Uterus (tissue), 4 donors: ENCODE data around the gene G6PD. TPM values are rescaled to one million over a fixed set of nuclear protein-coding genes. Genes with fewer than 3 reads are reported as not detected.

Experiments used
- DNase-seq, 2 donors: peaks; one replicate each; pipeline ENCODE4 v3.0.0-alpha.2; 2019 to 2020
- H3K27ac ChIP-seq, 2 donors: fragments of 200-600 bp; sonication (generic); 1 replicate in 1 of 2; 2 replicates in 1 of 2; pipeline ENCODE4 v1.5.1; 2016 to 2018
- H3K27me3 ChIP-seq, 2 donors: fragments of 200-600 bp; sonication (generic); one replicate each; pipeline ENCODE4 v1.5.1; 2018 to 2019; ENCODE audit warnings: control low read depth in 1 of 2
- H3K36me3 ChIP-seq, 2 donors: fragments of 200-600 bp; sonication (generic); one replicate each; pipeline ENCODE4 v1.5.1; 2019; ENCODE audit warnings: control low read depth in 1 of 2
- H3K4me1 ChIP-seq, 2 donors: fragments of 200-600 bp; sonication (generic); one replicate each; pipeline ENCODE4 v1.5.1; 2018 to 2019; ENCODE audit warnings: control low read depth in 1 of 2
- H3K4me3 ChIP-seq, 2 donors: fragments of 200-600 bp; sonication (generic); 1 replicate in 1 of 2; 2 replicates in 1 of 2; pipeline ENCODE4 v1.5.1; 2018 to 2019; ENCODE audit warnings: mild to moderate bottlenecking in 1 of 2
- H3K9me3 ChIP-seq, 2 donors: fragments of 200-600 bp; sonication (generic); one replicate each; pipeline ENCODE4 v1.5.1; 2019; ENCODE audit warnings: control low read depth in 1 of 2
- CTCF ChIP-seq, 4 experiments: fragments of 200-600 bp in 2 of 4; fragments of 450-650 bp in 2 of 4; sonication (generic) in 2 of 4; IDR thresholded peaks; one replicate each; pipeline ENCODE4 v1.5.1; 2016 to 2019; ENCODE audit warnings: antibody characterized with exemption in 4 of 4, mild to moderate bottlenecking in 2 of 4, moderate library complexity in 1 of 4
- POLR2A ChIP-seq, 2 donors: fragments of 450-650 bp; IDR thresholded peaks; one replicate each; pipeline ENCODE4 v1.6.1; 2016; ENCODE audit warnings: antibody characterized with exemption in 2 of 2, mild to moderate bottlenecking in 1 of 2, moderate library complexity in 1 of 2
- intact Hi-C: fragments of 100-400 bp; cut with DNase I; formaldehyde crosslinking; loops from one replicate; pipeline ENCODE4 v1.15.1; 2023; ENCODE audit warnings: low total_unique reads
- small RNA-seq: library from RNA; depleted of rRNA; stranded (forward); fragments of <200 nt; gene quantifications from one replicate; pipeline ENCODE3, GENCODE V24; 2016
- total RNA-seq, 4 donors: library from RNA; depleted of rRNA in 3 of 4; stranded (reverse); fragments of >200 nt in 3 of 4; gene quantifications; one replicate each; pipeline versions ENCODE4 v1.1.0 to v1.2.4, GENCODE V29; 2014 to 2023
- donor health status: DM: yes; HTN: yes; CAD: no.

Gene G6PD
- total RNA-seq, 4 donors from 2014 or later = 15.5 to 69.6 (median 23.8) TPM

GRCh38 chrX:154481911-154482601, 64.6 kb downstream of the G6PD start:
- intact Hi-C loops = no loop called here

More at GRCh38 chrX:154481911-154482601, 64.6 kb downstream of the G6PD start:
- H3K27ac ChIP-seq = no peak overlapping the region
- H3K27me3 ChIP-seq = no peaks in the 10 kb centered on the region
- DNase-seq = no peak
- TF ChIP-seq CTCF (IDR thresholded peaks at IDR 0.05) (no peak), POLR2A (IDR thresholded peaks at IDR 0.05) (no peak)
- peaks cover 0 to 3% of the 10 kb centered on the region in 2 donors for H3K4me1 ChIP-seq
- no peaks in the 10 kb centered on the region for H3K36me3 ChIP-seq
- H3K9me3 ChIP-seq = no peaks in the 10 kb centered on the region
- H3K4me3 ChIP-seq = no peak overlapping the region

Small RNA genes within 50 kb of the gene (small RNA-seq; reads per million reads assigned to genes)
- gene RN7SL697P = not detected

Other genes with a start within 250 kb of the G6PD start
- 1,000 to 10,000 TPM; 1,067 to 4,271 (median 2,911) TPM for gene FLNA, start 172.2 kb downstream of the G6PD start, total RNA-seq
- 100 to 1,000 TPM in 1 of 4 donors, 10 to 100 TPM in 3; 13.6 to 118 (median 44.4) TPM for gene EMD, start 167.6 kb downstream of the G6PD start, total RNA-seq
- gene RPL10, start 148.5 kb downstream of the G6PD start, total RNA-seq = 1,000 to 10,000 TPM; 2,407 to 9,172 (median 4,014) TPM
- 10 to 100 TPM; 10.2 to 31.8 (median 21.2) TPM for gene DNASE1L1, start 137.6 kb downstream of the G6PD start, total RNA-seq
- 10 to 100 TPM; 15.3 to 62.3 (median 20.5) TPM for gene TAFAZZIN, start 135.3 kb downstream of the G6PD start, total RNA-seq
- 10 to 100 TPM in 3 of 4 donors, 1 to 10 TPM in 1; 5.1 to 71.3 (median 42.1) TPM for gene ATP6AP1, start 118.2 kb downstream of the G6PD start, total RNA-seq
- 100 to 1,000 TPM in 3 of 4 donors, 10 to 100 TPM in 1; 100.0 to 175 (median 135) TPM for gene GDI1, start 109.7 kb downstream of the G6PD start, total RNA-seq
- gene FAM50A, start 102.7 kb downstream of the G6PD start, total RNA-seq = 10 to 100 TPM; 16.4 to 48.8 (median 28.3) TPM
- gene PLXNA3, start 88.6 kb downstream of the G6PD start, total RNA-seq = 100 to 1,000 TPM in 1 of 4 donors, 10 to 100 TPM in 1, 1 to 10 TPM in 2; 2.1 to 102 (median 8.6) TPM
- 10 to 100 TPM in 2 of 4 donors, 1 to 10 TPM in 1, not detected in 1; 4.7 to 19.4 (median 13.1) TPM for gene LAGE3, start 67.6 kb downstream of the G6PD start, total RNA-seq
- gene UBL4A, start 60.2 kb downstream of the G6PD start, total RNA-seq = 10 to 100 TPM; 14.7 to 36.3 (median 29.5) TPM
- gene SLC10A3, start 56.2 kb downstream of the G6PD start, total RNA-seq = 10 to 100 TPM in 3 of 4 donors, 1 to 10 TPM in 1; 9.1 to 62.8 (median 32.7) TPM
- gene FAM3A, start 30.6 kb downstream of the G6PD start, total RNA-seq = 10 to 100 TPM in 2 of 4 donors, 1 to 10 TPM in 2; 5.1 to 55.9 (median 15.4) TPM
- 10 to 100 TPM in 3 of 4 donors, 1 to 10 TPM in 1; 2.6 to 30.0 (median 18.3) TPM for gene IKBKG, start 774 bp upstream of the G6PD start, total RNA-seq
- not detected for gene CTAG1A, start 38.3 kb upstream of the G6PD start, total RNA-seq
- under 1 TPM in 1 of 4 donors, not detected in 3; 0.46 TPM for gene CTAG1B, start 72.4 kb upstream of the G6PD start, total RNA-seq
- not detected for gene CTAG2, start 106.7 kb upstream of the G6PD start, total RNA-seq
- gene GAB3, start 204.2 kb upstream of the G6PD start, total RNA-seq = 10 to 100 TPM in 1 of 4 donors, 1 to 10 TPM in 3; 2.9 to 34.1 (median 7.2) TPM
- gene DKC1, start 216.0 kb upstream of the G6PD start, total RNA-seq = 10 to 100 TPM in 2 of 4 donors, 1 to 10 TPM in 2; 6.4 to 36.4 (median 19.1) TPM